Germinal center (tissue), 1 donor: ENCODE measurements around the gene KIF14.
"Not testable (repeated sequence)": the region's sequence is repeated elsewhere in the genome, so short reads cannot be mapped to it uniquely, and the experiment has no call there.

ENCODE experiments used
- DNase-seq: peaks from one replicate; pipeline ENCODE4 v3.0.0; 2012; ENCODE audit warnings: mixed read lengths, low spot score

Gene KIF14

GRCh38 chr1:200538179-200538578 is 82.4 kb downstream of the KIF14 start:
- no peak for DNase-seq

- peak; percentile 31 for DNase-seq
Observed at GRCh38 chr1:200535605-200536004, 84.9 kb downstream of the KIF14 start.

- no peak for DNase-seq
Observed at GRCh38 chr1:200530623-200531261, 89.8 kb downstream of the KIF14 start.

GRCh38 chr1:200528858-200529606 is 91.5 kb downstream of the KIF14 start:
- no peak for DNase-seq

GRCh38 chr1:200527670-200528069 is 92.9 kb downstream of the KIF14 start:
- no peak for DNase-seq

GRCh38 chr1:200526709-200527612 is 93.6 kb downstream of the KIF14 start:
- DNase-seq: peak; percentile 36

- DNase-seq: no peak
Observed at GRCh38 chr1:200525090-200525987, 95.2 kb downstream of the KIF14 start.

GRCh38 chr1:200524551-200524950 is 96.0 kb downstream of the KIF14 start:
- not testable (repeated sequence) for DNase-seq

GRCh38 chr1:200524092-200524491 is 96.5 kb downstream of the KIF14 start:
- no peak for DNase-seq

- no peak for DNase-seq
Observed at GRCh38 chr1:200520735-200521134, 99.8 kb downstream of the KIF14 start.

- DNase-seq: no peak
Observed at GRCh38 chr1:200518524-200518923, 102.0 kb downstream of the KIF14 start.

GRCh38 chr1:200512191-200512590 is 108.4 kb downstream of the KIF14 start:
- DNase-seq: no peak

- peak; percentile 83 for DNase-seq
Observed at GRCh38 chr1:200510228-200510623, 110.3 kb downstream of the KIF14 start.

GRCh38 chr1:200506471-200506870 is 114.1 kb downstream of the KIF14 start:
- DNase-seq: no peak

- no peak for DNase-seq
Observed at GRCh38 chr1:200505257-200505656, 115.3 kb downstream of the KIF14 start.
